Neuronal stem cell (in vitro differentiated cells): ENCODE measurements around the gene TNP2.

ENCODE experiments used
- DNase-seq: peaks from one replicate; pipeline ENCODE4 v3.0.0-alpha.2; 2013; ENCODE audit warnings: low spot score
- H2AFZ ChIP-seq: one replicate; pipeline ENCODE4 v1.6.1; 2013; ENCODE audit warnings: mild to moderate bottlenecking, low read length, inconsistent platforms
- H2AK5ac ChIP-seq: 2 replicates; pipeline ENCODE4 v1.6.1; 2013; ENCODE audit warnings: low read depth, mild to moderate bottlenecking, inconsistent platforms, low read length, moderate library complexity, mixed read lengths
- H2BK120ac ChIP-seq: 2 replicates; pipeline ENCODE4 v1.6.1; 2013; ENCODE audit warnings: low read depth, mild to moderate bottlenecking, inconsistent platforms, low read length, moderate library complexity, mixed read lengths
- H2BK12ac ChIP-seq: one replicate; pipeline ENCODE4 v1.6.1; 2013; ENCODE audit warnings: low read length, inconsistent platforms
- H2BK15ac ChIP-seq: 2 replicates; pipeline ENCODE4 v1.6.1; 2013; ENCODE audit warnings: mild to moderate bottlenecking, low read length, inconsistent platforms, mixed read lengths
- H2BK5ac ChIP-seq: one replicate; pipeline ENCODE4 v1.6.1; 2013; ENCODE audit warnings: inconsistent platforms, mild to moderate bottlenecking, low read length, moderate library complexity
- H3K14ac ChIP-seq: one replicate; pipeline ENCODE4 v1.6.1; 2013; ENCODE audit warnings: low read length, inconsistent platforms
- H3K18ac ChIP-seq: 2 replicates; pipeline ENCODE4 v1.6.1; 2013; ENCODE audit warnings: low read length, inconsistent platforms
- H3K23ac ChIP-seq: 2 replicates; pipeline ENCODE4 v1.6.1; 2013; ENCODE audit warnings: low read depth, mild to moderate bottlenecking, mixed read lengths, low read length, inconsistent platforms; ENCODE audit not compliant: poor library complexity
- H3K27ac ChIP-seq: replicated peaks from 3 replicates; pipeline ENCODE4 v1.5.1; 2013; ENCODE audit warnings: low read length, inconsistent platforms
- H3K27me3 ChIP-seq, 3 experiments: 2 replicates each; pipeline ENCODE4 v1.6.1; 2013; ENCODE audit warnings: low read length in 3 of 3, mild to moderate bottlenecking in 2 of 3, inconsistent platforms in 1 of 3, low read depth in 1 of 3, mixed read lengths in 1 of 3, moderate library complexity in 1 of 3; ENCODE audit not compliant: control insufficient read depth in 3 of 3, insufficient read depth in 3 of 3
- H3K36me3 ChIP-seq, 2 donors: replicated peaks in 1 of 2; 2 replicates each; pipeline ENCODE4 v1.6.1; 2013; ENCODE audit warnings: low read length in 2 of 2; ENCODE audit not compliant: control insufficient read depth in 2 of 2, insufficient read depth in 2 of 2
- H3K4ac ChIP-seq: 2 replicates; pipeline ENCODE4 v1.6.1; 2013; ENCODE audit warnings: inconsistent platforms, mild to moderate bottlenecking, low read length, moderate library complexity
- H3K4me1 ChIP-seq, 2 donors: 1 replicate in 1 of 2; 2 replicates in 1 of 2; pipeline ENCODE4 v1.6.1; 2013; ENCODE audit warnings: low read length in 2 of 2, low read depth in 1 of 2; ENCODE audit not compliant: control insufficient read depth in 2 of 2, insufficient read depth in 1 of 2
- H3K4me2 ChIP-seq: one replicate; pipeline ENCODE4 v1.6.1; 2013; ENCODE audit warnings: mild to moderate bottlenecking, low read length, inconsistent platforms; ENCODE audit not compliant: insufficient read depth, poor library complexity, severe bottlenecking
- H3K4me3 ChIP-seq, 2 donors: 2 replicates each; pipeline ENCODE4 v1.5.1; 2013; ENCODE audit warnings: low read length in 2 of 2, mild to moderate bottlenecking in 2 of 2, inconsistent platforms in 1 of 2, moderate library complexity in 1 of 2
- H3K79me1 ChIP-seq: one replicate; pipeline ENCODE4 v1.6.1; 2013; ENCODE audit warnings: low read depth, mild to moderate bottlenecking, inconsistent platforms, low read length, moderate library complexity
- H3K9ac ChIP-seq: one replicate; pipeline ENCODE4 v1.6.1; 2013; ENCODE audit warnings: mild to moderate bottlenecking, low read depth, low read length, inconsistent platforms; ENCODE audit not compliant: poor library complexity
- H3K9me3 ChIP-seq, 2 donors: replicated peaks in 1 of 2; 2 replicates each; pipeline versions ENCODE3 to v1.6.1; 2013; ENCODE audit warnings: low read length in 2 of 2, mild to moderate bottlenecking in 2 of 2, inconsistent platforms in 1 of 2, low read depth in 1 of 2, mixed read lengths in 1 of 2, moderate library complexity in 1 of 2; ENCODE audit not compliant: control insufficient read depth in 2 of 2, insufficient read depth in 1 of 2
- H4K8ac ChIP-seq: one replicate; pipeline ENCODE4 v1.6.1; 2013; ENCODE audit warnings: low read depth, mild to moderate bottlenecking, inconsistent platforms, low read length, moderate library complexity
- H4K91ac ChIP-seq: one replicate; pipeline ENCODE4 v1.6.1; 2013; ENCODE audit warnings: low read length, low read depth, mild to moderate bottlenecking, inconsistent platforms; ENCODE audit not compliant: poor library complexity
- WGBS, 2 donors: extraction: QIAGEN DNeasy Blood & Tissue Kit; methylation state at CpG; one replicate each; pipeline ENCODE4 v1.1.7; 2013; ENCODE audit warnings: missing lambda C conversion rate in 2 of 2, mixed read lengths in 1 of 2; ENCODE audit not compliant: insufficient read length in 2 of 2, insufficient replicate concordance in 1 of 2; ENCODE audit errors: extremely low coverage in 2 of 2; 5-methylcytosine and 5-hydroxymethylcytosine counted together

TNP2 gene

DNA sequence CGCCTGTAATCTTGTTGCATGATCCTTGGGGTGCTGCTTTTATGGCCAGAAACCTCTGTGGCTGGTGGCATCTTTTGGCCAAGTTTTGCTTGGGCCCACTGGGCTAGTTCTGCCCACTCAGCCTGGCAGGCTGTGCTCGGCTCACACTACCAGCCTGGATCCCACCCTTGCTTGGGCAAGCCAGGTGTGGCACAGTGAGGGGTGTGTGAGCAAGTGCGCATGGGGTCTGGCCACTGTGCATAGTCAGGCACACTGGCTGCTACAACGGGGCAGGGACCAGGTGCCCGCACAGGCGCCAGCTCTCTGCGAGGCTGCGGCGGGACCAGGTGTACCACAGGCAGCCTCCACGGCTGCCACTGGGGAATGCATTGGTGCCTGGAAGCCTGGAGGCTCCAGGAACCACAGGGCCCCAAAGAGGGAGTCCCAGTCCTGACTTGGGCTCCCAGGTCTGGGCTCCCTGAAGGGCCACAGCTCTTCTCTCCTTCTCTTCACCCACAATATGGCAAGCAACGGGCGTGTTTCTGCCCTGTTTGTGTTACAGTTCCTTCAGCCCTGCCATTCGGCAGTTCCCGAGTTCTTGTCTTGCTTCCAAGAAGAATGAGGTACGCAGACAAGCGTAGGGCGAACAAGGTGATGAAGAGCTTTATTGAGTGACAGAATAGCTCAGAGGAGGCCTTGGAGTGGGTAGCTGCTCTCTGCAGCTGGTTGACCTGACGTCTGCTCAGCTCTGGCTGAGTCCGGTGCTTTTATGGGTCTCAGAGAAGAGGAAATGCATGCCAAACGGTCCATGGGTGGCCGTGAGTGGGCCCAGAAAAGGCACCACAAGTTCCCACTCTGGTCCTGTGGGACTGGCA is 38.7 kb upstream of the TNP2 start:
- H3K9me3 ChIP-seq = no peaks in the 10 kb centered on the region
- H3K23ac ChIP-seq = peak overlapping the region; percentile 90
- no peak overlapping the region for H3K9ac ChIP-seq
- H3K27me3 ChIP-seq = no peaks in the 10 kb centered on the region
- H2BK12ac ChIP-seq = peak overlapping the region; percentile 91
- no peak overlapping the region for H3K4me2 ChIP-seq
- peak overlapping the region; percentile 60 for H2AK5ac ChIP-seq
- H2AFZ ChIP-seq = peak overlapping the region; percentile 32
- peak overlapping the region; percentile 90 for H3K18ac ChIP-seq
- no peak overlapping the region for H3K27ac ChIP-seq
- WGBS, 2 donors = no CpG with 5 or more reads among the region's 21 CpGs
- DNase-seq = no peak
- no peak overlapping the region for H4K91ac ChIP-seq
- peaks cover 2 to 6% of the 10 kb centered on the region in 2 donors for H3K4me1 ChIP-seq
- H4K8ac ChIP-seq = no peak overlapping the region
- peak overlapping the region; percentile 27 for H3K4ac ChIP-seq
- no peak overlapping the region for H2BK120ac ChIP-seq
- no peak overlapping the region for H2BK5ac ChIP-seq
- no peaks in the 10 kb centered on the region for H3K79me1 ChIP-seq
- H3K4me3 ChIP-seq = peak overlapping the region in 1 of 2 donors; percentile 4
- H2BK15ac ChIP-seq = peak overlapping the region; percentile 56
- no peak overlapping the region for H3K14ac ChIP-seq
- H3K36me3 ChIP-seq = no peaks in the 10 kb centered on the region

- no peak overlapping the region for H3K14ac ChIP-seq
- H2BK15ac ChIP-seq = no peak overlapping the region
- H3K4me3 ChIP-seq = no peak overlapping the region
- peaks cover 0 to 4% of the 10 kb centered on the region in 2 donors for H3K4me1 ChIP-seq
- H3K27ac ChIP-seq = no peak overlapping the region
- H4K8ac ChIP-seq = no peak overlapping the region
- H2AFZ ChIP-seq = no peak overlapping the region
- no CpG with 5 or more reads among the region's 7 CpGs for WGBS, 2 donors
- DNase-seq = no peak
- no peak overlapping the region for H2BK12ac ChIP-seq
- no peak overlapping the region for H3K4me2 ChIP-seq
- no peak overlapping the region for H3K4ac ChIP-seq
- no peak overlapping the region for H2BK120ac ChIP-seq
- H2BK5ac ChIP-seq = no peak overlapping the region
- H3K27me3 ChIP-seq = no peaks in the 10 kb centered on the region
- no peaks in the 10 kb centered on the region for H3K9me3 ChIP-seq
- H2AK5ac ChIP-seq = no peak overlapping the region
- no peak overlapping the region for H3K18ac ChIP-seq
- no peak overlapping the region for H4K91ac ChIP-seq
- H3K9ac ChIP-seq = no peak overlapping the region
- H3K36me3 ChIP-seq = no peaks in the 10 kb centered on the region
- no peak overlapping the region for H3K23ac ChIP-seq
- no peaks in the 10 kb centered on the region for H3K79me1 ChIP-seq
These were observed 38.0 kb upstream of the TNP2 start for GRCh38 chr16:11306997-11307638.

DNA sequence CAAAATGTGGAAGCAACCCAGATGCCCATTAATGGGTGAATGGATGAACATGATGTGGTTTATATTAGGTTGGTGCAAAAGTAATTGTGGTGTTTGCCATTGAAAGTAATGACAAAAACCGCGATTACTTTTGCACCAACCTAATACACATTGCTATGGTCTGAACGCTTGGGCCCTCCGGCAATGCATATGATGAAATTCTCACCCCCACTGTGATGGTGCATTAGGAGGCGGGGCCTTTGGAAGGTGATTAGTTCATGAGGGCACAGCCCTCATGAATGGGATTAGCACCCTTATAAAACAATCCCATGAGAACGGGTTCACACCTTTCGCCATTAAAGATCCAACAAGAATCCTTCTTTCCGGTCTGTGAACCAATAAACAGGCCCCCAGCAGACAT is 37.3 kb upstream of the TNP2 start:
- Histone ChIP-seq H3K4me3 (no peak overlapping the region), H2BK15ac (no peak overlapping the region), H3K9ac (no peak overlapping the region), H3K9me3 (no peaks in the 10 kb centered on the region), H4K8ac (no peak overlapping the region), H3K4ac (no peak overlapping the region), H3K18ac (no peak overlapping the region), H2BK12ac (no peak overlapping the region), H3K79me1 (no peaks in the 10 kb centered on the region), H2BK5ac (no peak overlapping the region), H3K4me1 (peaks cover 0 to 4% of the 10 kb centered on the region in 2 donors), H3K23ac (no peak overlapping the region), H3K14ac (no peak overlapping the region), H2AFZ (no peak overlapping the region), H2AK5ac (no peak overlapping the region), H3K27ac (no peak overlapping the region), H4K91ac (no peak overlapping the region), H2BK120ac (no peak overlapping the region), H3K36me3 (no peaks in the 10 kb centered on the region), H3K4me2 (no peak overlapping the region), H3K27me3 (no peaks in the 10 kb centered on the region)
- no peak for DNase-seq
- no CpG with 5 or more reads among the region's 8 CpGs for WGBS, 2 donors

- no peak overlapping the region for H3K23ac ChIP-seq
- H3K14ac ChIP-seq = no peak overlapping the region
- no peak overlapping the region for H2BK12ac ChIP-seq
- no peak overlapping the region for H2BK15ac ChIP-seq
- DNase-seq = no peak
- H2AK5ac ChIP-seq = no peak overlapping the region
- H3K9me3 ChIP-seq = no peaks in the 10 kb centered on the region
- no peaks in the 10 kb centered on the region for H3K79me1 ChIP-seq
- H3K18ac ChIP-seq = no peak overlapping the region
- H2BK120ac ChIP-seq = no peak overlapping the region
- no peak overlapping the region for H3K4me2 ChIP-seq
- no peak overlapping the region for H2AFZ ChIP-seq
- WGBS, 2 donors = no CpG with 5 or more reads among the region's 18 CpGs
- H2BK5ac ChIP-seq = no peak overlapping the region
- H3K4me1 ChIP-seq = peaks cover 0 to 2% of the 10 kb centered on the region in 2 donors
- no peak overlapping the region for H4K8ac ChIP-seq
- no peaks in the 10 kb centered on the region for H3K27me3 ChIP-seq
- H3K27ac ChIP-seq = no peak overlapping the region
- no peaks in the 10 kb centered on the region for H3K36me3 ChIP-seq
- no peak overlapping the region for H3K4ac ChIP-seq
- no peak overlapping the region for H3K4me3 ChIP-seq
- no peak overlapping the region for H3K9ac ChIP-seq
- no peak overlapping the region for H4K91ac ChIP-seq
These were observed 34.4 kb upstream of the TNP2 start for GRCh38 chr16:11303405-11304138.
